Activated naive CD8-positive, alpha-beta T cell treated with anti-CD3 and anti-CD28 coated beads, Interleukin-2, amount 50 U/mL, for 16 hours (primary cell): ENCODE results near the gene FAIM2.

Experiments used
- DNase-seq: peaks from one replicate; pipeline ENCODE4 v3.0.0-alpha.2; 2020; ENCODE audit warnings: low read depth, low spot score

FAIM2 gene

DNA sequence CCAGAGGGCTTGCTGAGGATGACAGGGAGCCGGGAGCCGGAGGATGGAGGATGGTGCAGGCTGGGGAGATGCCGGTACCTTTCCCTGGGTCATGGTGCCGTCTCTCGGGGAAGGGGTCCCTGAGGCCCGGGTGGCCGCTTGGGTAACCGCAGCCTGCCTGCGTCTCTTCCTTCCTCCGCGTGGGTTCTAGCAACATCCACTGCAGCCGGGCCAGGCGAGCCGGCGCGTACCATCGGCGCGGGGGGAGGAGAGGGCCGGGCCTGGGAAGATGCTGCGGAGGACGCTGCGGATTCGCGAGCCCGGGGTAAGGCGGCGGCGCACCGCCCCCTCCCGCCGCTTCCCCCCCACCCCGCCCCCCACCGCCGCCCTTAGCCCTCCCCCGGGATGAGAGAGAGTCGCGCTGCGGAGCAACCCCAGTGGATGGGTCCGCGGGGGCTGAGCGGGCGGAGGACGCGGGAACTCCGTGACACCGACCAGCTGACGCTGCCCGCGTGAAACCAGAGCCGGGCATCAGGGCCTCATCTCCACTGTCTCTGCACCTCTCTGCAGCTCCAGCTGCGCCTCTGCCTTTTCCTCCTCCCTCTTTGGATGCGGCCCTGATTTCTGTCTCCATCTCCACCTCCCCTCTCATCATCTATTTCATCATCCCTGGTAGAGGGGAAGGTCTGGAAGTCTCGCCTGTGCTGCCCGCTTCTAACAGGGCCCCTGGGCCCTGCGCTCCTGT lies at the start of gene FAIM2:
TSS of gene FAIM2 (minus strand) at position 201 of the 724 bp plus-strand sequence. CDS start at position 93, 108 bp downstream.
- DNase-seq: no peak

DNA sequence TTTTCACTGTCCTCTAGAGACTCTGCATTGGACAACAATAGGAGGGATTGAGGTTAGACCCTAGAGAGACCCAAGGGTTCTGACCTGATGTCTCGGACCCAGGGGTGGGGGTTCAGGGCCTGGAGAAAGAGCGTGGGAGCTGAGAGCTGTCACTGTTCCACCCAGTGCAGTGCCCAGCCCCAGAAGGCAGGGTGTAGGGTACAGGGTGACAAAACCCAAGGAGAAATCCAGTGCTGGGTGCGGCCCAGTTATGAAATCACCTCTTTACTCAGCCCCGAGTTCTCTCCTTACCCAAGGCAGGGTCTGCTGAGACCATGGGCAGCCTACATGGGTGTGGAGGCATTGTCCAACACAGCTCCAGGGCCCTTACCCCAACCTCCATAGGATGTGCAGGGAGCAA lies 49.5 kb upstream of the FAIM2 start:
- no peak for DNase-seq

DNA sequence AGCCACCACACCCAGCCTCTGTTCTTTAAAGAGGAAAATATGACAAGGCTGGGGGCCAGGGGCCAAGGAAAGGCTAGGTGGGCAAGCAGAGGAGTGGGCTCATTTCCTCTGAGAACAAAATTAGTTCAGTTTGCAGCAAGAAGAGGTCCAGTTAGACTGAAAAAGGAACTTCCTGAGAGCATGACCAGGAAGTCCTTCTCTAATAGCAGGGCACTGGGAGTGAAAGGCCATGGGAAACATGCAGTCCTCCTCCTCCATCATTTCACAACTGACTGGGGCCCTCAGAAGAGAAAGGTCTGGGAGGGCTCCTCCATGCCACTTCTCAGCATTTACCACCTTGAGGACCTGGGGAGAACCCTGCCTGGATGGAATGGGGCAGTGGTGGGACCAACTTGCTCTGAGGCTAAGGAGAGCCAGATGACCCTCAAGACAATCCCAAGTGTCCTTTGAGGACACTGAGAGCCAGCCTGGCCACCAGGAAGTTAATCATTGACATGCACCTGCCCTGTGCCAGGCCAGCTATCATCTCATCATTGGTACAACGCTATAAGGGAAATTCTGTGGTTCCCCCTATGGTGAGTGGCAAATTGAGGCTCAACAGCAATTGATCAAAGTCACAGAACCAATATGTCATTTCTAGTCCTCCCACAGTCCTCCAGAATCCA lies 48.8 kb upstream of the FAIM2 start:
- no peak for DNase-seq

DNA sequence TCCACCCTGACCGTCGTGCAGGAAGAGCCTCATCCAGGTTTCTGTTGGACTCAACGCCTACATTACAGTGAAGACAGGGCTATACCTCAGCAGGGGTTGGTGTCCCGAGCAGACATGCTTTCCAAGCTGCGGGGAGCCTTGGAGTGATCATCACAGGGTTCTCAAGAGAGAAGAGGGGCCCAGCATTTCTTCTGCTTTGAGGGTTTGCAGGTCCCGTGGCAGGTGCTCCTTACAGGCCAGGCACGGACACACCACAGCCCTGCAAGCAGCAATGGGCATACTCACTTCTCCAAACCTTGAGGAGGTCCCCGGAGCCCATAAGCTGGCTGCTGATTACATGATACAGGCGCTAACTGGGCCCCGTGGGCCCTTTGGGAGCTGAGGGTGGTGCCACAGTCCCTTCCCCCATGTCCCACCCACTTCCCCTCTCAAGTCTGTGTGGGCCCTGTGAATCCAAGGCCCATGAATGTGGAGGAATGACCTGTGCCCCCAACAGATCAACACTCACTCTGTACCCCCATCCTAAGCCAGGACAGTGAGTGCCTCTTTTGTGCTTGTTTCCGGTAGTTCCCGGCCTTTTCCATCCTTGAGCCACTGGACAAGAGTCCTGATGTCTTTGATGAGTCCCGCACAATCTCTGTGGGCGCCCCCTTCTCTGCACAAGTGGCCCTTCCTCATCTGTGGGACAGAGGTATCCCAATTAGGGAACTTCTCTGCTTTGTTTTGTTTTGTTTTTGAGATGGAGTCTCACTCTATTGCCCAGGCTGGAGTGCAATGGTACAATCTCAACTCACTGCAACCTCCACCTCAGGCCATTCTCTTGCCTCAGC lies 47.9 kb upstream of the FAIM2 start:
- no peak for DNase-seq

DNA sequence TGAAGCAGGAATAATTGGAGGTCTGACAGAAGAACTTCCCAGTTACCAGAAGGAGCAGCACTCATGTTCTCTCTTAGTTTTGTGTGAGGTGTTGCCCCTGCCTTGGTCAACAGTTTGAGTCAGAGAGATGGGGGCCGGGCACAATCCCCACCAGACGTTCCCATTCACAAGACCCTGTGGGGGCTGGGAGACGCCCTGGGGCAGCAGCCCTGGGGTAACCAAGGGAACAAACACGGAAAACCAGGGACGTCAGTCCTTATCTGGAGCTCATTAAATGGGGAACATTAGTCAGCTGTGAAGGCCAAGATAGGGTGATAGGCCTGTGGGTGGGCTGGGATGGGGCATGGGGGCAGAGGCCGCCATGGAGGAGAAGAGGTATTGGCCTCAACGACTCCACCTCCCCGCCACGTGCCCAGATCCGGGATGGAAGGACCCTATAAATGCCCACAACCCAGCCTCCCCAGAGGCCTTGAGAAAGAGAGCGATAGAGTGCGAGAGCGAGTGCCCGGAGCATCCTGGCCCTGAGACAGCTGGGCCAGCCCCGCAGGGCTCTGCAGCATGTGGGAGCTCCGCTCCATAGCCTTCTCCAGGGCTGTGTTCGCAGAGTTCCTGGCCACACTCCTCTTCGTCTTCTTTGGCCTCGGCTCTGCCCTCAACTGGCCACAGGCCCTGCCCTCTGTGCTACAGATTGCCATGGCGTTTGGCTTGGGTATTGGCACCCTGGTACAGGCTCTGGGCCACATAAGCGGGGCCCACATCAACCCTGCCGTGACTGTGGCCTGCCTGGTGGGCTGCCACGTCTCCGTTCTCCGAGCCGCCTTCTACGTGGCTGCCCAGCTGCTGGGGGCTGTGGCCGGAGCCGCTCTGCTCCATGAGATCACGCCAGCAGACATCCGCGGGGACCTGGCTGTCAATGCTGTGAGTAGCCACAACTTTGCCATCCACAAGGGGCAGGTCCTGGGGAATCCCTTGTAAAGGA lies 46.9 kb upstream of the FAIM2 start, which contains the start of gene AQP2:
TSS of gene AQP2 (plus strand) at position 465 of the 979 bp plus-strand sequence. CDS start at position 559, 94 bp downstream.
- no peak for DNase-seq

DNA sequence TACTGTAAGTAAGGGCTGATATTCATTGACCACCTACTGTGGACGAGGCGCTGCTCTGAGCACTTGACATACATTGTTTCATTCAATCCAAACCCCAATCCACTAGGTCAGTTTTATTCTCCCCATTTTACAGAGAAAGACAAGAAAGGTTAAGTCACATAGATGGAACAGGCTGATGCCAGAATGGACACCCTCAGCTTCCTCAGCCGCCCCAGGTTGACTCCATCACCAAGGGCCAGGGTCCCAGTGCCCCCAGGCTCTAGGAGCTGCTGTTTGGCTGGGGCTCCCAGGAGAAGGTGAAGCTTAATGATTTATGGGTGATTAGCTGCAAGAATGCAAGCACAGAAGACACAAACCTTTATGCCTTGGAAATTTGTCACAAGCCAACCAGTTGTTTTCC lies 46.2 kb upstream of the FAIM2 start:
- DNase-seq: no peak

DNA sequence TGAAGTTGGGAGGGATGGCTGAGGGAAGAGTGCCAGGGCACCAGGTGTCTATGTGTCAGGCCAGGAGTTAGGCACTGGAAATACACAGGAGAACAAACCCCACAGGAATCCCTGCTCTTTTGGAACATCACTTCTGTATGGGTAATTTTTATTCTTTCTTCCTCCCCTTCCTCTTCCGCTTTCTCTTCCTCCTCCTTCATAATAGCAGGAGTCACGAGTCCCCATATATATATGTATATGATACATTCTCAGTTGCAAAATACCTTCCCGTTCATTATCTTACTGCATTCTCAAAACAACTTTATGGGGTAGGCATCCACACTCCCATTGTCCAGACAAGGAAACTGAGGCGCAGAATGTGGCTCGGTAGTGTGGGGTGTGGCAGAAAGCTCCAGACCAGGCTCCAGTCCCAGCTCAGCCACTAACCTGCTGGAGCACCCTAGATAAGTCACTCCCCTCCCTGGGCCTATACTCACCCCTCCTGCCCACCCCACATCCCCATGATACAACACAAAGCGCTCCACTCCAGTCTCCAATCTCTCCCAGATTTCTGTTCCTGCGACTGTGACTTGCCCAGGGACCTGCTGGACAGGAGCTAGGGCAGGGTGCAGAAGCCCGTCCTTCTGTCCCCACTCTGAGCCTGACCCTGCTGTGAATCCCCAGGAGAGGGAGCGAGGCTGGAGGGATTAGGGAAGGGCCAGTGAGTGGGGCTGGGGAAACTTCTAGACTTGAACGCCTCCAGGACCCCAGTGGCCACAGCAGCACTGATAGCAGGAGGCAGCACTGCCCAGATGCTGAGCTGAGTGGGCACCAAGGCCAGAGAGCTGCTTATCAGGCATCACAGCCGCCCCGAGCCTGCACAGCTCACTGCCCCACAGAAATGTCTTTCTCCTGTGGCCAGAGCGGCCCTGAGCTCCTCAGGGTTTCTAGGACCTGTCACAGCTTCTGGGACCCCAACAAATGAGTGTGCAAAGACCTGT lies 45.5 kb upstream of the FAIM2 start:
- DNase-seq: no peak

DNA sequence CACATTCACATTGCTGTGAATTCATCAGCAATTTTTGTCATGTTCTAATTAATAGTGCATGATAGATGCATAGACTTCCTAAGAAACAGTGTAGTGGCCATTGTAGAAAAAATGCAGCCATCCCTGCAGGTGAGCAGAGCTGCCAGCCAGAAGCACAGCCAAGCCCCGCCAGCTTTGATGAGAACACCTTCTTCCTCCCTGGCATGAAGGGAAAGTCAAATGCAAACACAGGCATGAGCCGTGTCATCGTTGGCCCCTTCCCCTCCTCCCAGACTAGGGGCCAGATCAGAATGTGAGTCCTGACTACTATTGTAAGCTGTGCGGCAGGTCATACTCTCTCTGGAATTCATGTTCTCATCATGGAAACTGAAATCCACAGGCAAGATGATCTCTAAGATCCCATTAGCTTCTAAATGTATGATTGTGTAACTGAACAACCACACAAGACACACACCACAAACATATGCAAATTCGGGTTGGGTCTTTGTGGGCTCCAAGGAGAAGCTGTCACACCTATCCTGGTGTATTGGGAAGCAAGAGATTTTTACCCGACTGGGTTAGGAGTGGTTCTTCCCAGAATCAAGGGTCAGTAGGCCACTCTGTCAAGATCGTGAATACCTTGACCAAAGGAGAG lies 44.0 kb upstream of the FAIM2 start:
- DNase-seq: no peak

DNA sequence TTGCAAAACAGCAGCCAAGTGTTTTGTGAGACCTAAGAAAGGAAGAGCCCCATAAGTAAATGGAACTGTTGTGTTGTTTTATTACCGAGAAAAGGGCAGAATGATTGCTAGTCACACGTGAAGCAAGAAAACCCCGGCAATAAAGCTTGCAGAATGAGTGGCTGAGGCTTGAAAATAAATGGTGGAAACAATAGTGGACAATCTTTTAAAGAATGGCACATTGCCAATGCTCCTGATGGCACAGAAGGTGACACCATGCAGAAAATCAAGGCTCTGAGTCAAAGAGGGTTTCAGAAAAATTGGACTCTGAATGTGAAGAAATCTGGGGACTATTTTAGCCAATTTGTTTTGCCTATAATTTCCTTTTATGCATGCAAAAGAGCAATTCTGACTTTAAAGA lies 42.8 kb upstream of the FAIM2 start:
- no peak for DNase-seq

DNA sequence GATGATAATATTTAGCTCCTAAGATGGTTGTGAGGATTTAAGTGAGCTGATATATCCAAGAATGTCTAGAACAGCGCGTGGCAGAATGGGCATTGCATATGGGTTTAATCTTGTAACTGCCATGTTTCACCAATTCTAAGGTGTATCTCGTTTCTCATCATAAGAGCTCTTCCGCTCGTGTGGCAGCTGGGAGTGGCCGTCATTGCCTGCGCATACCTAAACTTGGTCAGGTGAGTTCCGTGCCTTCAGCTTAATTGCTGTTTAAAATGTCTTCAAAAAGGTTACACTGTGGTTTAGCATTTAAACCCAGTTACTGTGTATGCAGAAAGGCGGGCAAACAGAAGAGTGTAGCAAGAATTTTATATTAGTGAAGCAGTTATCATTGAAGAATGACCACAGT lies 42.4 kb upstream of the FAIM2 start:
- no peak for DNase-seq

DNA sequence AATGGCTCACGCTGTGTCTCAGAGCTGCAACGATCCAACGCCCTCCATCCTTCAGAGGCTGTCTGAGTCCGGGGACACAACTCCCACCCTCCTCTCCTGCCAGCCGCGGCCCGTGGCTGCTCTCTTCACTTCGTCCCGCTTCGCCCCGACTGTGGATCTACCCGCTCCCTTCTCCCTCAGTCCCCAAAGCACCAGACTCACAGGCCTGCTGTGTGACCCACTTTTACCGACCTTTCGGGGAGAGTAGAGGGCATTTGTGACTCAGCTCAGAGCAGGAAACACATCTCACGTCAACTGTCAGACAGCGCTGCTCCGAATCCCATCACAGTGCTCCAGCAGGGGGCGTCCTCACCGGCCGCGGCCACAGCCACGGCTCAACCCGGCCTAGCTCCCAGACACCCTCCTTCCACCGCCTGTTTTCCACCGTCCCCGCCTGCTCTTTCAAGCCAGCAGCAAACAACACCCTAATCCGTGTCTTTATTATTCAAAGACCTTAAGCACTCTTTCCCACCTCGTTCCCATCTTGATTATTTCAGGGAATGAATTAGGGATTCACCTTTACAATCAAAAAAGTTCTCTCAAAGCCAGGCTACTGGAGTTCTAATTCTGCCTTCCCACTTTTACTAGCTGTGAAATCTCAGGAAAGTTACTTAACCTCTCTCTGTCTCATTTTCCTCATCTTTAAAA lies 41.8 kb upstream of the FAIM2 start:
- DNase-seq: peak; percentile 78

DNA sequence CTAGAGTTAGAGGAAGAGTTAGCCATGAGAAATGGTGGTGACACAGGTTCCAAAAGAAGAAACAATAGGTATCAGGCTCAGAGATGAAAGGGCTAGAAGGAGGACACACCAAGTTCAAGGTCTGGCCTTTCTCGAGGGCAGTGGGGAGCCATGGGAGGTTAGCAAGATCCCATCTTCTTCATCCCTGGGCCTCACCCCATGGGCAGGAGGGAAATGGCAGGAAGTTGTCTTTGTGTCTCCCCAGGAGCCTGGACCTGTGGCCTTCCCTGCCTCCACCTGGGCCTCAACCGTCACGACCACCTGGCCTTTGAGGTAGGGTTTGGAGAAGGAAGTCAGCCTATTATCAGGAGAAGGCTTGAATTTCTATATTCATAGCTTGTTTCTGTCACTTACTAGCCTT lies 41.0 kb upstream of the FAIM2 start:
- no peak for DNase-seq

DNA sequence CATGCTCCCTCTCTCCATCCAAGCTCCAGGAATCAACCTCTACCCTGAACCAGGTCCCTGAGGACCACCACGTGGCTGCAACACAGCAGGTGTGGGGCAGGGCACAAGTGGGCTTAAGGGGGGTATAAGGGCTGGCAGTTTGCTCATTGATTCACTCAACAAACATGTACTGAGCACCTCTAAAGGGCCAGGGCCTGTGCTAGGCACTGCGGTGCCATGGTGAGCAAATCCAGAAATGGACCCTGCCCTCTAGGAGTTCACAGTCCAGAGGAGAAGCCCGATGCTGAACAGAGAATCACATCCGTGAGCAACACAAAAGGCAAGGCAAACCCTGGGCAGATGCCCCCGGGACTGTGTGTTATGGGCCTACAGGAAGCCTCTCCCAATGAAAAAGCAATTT lies 40.3 kb upstream of the FAIM2 start:
- DNase-seq: no peak

DNA sequence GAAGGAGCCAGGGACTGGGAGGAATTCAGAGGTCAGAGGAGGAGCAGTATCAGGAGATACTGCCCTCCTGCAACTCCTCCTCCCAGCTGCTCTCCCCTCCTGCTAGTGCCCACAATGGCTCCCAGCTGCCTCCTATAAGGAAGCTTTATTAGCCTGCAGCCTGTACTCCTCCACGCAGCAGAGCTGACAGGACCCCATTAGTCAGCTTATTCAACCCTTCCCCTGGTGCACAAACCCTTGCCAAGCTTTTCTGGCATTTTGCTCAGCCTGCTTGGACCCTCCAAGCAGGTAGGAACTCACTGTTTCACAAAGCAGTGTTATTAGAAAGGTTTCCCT lies 39.9 kb upstream of the FAIM2 start:
- no peak for DNase-seq

DNA sequence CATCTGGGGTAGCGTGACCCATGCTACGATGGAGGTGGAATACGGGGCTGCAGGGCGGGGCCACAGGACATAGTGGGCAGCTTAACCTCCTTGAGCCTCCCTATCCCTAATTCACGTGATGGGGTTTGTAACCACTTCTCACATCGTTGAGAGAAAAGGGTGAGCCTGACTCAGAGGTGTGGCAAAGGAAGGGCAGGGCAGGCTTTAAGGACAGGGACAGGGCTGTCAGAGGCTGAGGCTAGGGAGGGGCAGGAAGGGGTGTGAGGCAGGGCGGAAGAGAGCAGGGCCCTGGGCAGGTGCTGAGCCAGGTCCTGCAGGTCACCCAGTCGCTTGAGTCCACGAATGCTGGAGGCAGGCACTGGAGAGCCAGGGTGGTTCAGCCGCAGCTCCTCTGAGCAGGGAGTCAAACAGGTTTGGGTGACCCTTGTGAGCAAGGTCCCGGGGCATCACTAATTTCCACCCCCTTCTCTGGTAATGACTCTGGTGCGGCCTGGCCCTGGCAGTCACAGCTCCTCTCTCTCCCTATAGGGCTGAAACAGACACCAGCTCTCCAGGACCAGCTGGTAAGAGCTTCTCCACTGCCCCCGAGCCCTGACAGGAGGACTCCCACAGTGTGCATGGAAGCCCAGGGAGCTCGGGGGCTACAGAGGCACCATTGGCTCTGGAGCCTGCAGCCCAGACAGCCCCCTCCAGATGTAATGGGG lies 39.4 kb upstream of the FAIM2 start:
- no peak for DNase-seq

DNA sequence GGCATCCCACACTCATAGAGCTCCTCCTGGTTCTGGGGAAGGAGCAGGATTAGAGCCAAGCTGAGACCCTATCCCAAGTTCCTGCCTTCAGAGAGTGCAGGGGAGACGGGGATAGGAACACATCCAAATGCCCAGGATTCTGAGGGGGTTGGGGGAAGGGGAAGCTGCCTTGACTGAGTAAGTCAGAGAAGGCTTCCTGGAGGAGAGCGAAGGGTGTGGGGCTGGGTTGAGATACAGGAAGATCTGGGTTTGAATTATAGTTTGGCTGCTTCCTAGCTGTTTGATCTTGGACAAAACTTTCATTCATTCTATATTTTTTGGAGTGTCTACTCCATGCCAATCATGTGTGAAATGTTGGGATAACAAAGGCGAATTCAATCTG lies 38.8 kb upstream of the FAIM2 start:
- no peak for DNase-seq

DNA sequence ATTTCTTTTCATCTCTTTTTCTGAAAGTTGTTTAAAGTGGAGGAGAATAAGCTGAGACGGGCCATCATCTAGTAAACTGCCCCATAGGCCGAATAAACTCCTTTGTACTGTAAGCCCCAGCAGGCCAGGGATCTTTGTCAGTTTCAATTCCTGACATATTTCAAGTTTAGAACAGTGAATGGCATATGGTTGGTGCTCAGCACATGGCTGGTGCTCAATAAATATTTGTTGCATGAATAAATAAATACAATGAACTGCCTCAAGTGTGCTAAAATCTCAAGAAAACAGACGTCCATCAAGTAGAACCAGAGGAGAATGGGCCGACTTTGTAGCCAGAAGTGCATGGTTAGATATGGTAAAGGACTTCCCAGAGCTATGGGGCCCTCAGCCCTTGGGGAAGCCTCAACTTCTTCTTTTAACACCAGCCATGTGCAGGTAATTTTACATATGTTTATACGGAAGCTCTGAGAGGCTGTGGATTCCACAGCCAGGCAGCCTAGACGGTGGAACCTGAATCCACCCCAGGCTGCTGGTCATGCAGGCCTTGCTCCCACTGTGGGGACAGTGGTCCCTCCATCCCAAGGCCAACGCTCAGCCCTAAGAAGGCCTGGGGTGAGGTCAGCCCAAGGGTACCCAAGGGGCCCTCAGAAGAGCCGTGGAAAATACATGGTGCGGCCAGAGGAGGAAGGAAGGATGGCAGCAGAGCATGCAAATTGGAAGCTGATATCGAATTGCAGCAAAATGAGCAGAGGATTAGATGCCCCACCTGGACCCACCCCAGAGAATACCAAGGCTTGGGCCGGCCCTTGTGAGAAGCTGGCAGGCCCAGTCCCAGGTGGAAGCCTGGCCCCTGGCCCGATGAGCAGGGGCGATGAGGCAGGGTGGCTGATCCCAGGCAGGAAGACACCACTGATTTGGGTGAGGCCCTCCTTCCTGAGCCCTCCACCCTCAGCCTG lies 38.1 kb upstream of the FAIM2 start:
- DNase-seq: no peak
